Prostate gland (tissue), 2 donors: ENCODE data around the gene RAB14. TPM values are rescaled to one million over a fixed set of nuclear protein-coding genes. Genes with fewer than 3 reads are reported as not detected.

Source experiments
- DNase-seq: peaks from one replicate; pipeline ENCODE4 v3.0.0-alpha.2; 2019; ENCODE audit warnings: low spot score
- H3K27ac ChIP-seq, 2 donors: fragments of 200-600 bp; sonication (generic); 2 replicates each; pipeline ENCODE4 v1.5.1; 2017 to 2019
- H3K27me3 ChIP-seq: fragments of 200-600 bp; sonication (generic); replicated peaks from 2 replicates; pipeline ENCODE4 v1.5.1; 2019; ENCODE audit not compliant: insufficient read depth
- H3K36me3 ChIP-seq, 2 donors: fragments of 200-600 bp; sonication (generic); 1 replicate in 1 of 2; 2 replicates in 1 of 2; pipeline versions ENCODE4 v1.5.1 to v1.8.1; 2017 to 2019
- H3K4me1 ChIP-seq: fragments of 200-600 bp; sonication (generic); replicated peaks from 2 replicates; pipeline ENCODE4 v1.5.1; 2019
- H3K4me3 ChIP-seq, 2 donors: fragments of 200-600 bp; sonication (generic); 2 replicates each; pipeline ENCODE4 v1.5.1; 2017 to 2019
- H3K9me3 ChIP-seq: fragments of 200-600 bp; sonication (generic); 2 replicates; pipeline ENCODE4 v1.5.1; 2017
- CTCF ChIP-seq, 4 experiments: fragments of 200-600 bp in 2 of 4; fragments of 450-650 bp in 2 of 4; sonication (generic) in 2 of 4; IDR thresholded peaks; 1 replicate in 3 of 4; 2 replicates in 1 of 4; pipeline ENCODE4 v1.5.1; 2016 to 2019; ENCODE audit warnings: antibody characterized with exemption in 4 of 4, mild to moderate bottlenecking in 2 of 4, moderate library complexity in 2 of 4
- POLR2A ChIP-seq: fragments of 450-650 bp; IDR thresholded peaks from one replicate; pipeline ENCODE4 v1.6.1; 2016; ENCODE audit warnings: antibody characterized with exemption, mild to moderate bottlenecking
- POLR2AphosphoS5 ChIP-seq: sonication (generic); formaldehyde crosslinking; IDR thresholded peaks from one replicate; pipeline ENCODE4 v1.6.1; 2017; ENCODE audit warnings: antibody characterized with exemption
- WGBS: methylation state at CpG from one replicate; pipeline ENCODE4 v1.1.5; 2018; 5-methylcytosine and 5-hydroxymethylcytosine counted together
- intact Hi-C: fragments of 100-400 bp; cut with DNase I; formaldehyde crosslinking; loops from one replicate; pipeline ENCODE4 v1.14.2; 2022
- total RNA-seq, 2 donors: library from RNA; depleted of rRNA; stranded (reverse); fragments of >200 nt; gene quantifications; one replicate each; pipeline ENCODE4 v1.1.0, GENCODE V29; 2016

RAB14 gene
- total RNA-seq, 2 donors from 2014 or later, result 42.9 TPM

- H3K27me3 ChIP-seq, result no peaks in the 10 kb centered on the region
- H3K4me1 ChIP-seq, result peaks cover 6% of the 10 kb centered on the region
- peak; percentile 15 for DNase-seq
- WGBS, result under 1% methylated on average over 43 of the region's 81 CpGs
- H3K27ac ChIP-seq, result peak overlapping the region; percentile 95 to 97
- TF ChIP-seq POLR2AphosphoS5, result no peak
- TF ChIP-seq POLR2A, result no peak
- TF ChIP-seq CTCF (IDR thresholded peaks at IDR 0.05), result no peak
- peak overlapping the region; percentile 94 to 95 for H3K4me3 ChIP-seq
- no peaks in the 10 kb centered on the region for H3K36me3 ChIP-seq
- intact Hi-C loops, result no loop called here
- H3K9me3 ChIP-seq, result no peaks in the 10 kb centered on the region
Observed at GRCh38 chr9:121201045-121201737, 478 bp downstream of the RAB14 start.

GRCh38 chr9:121200356-121200755, 1.3 kb downstream of the RAB14 start:
- DNase-seq, result no peak
- TF ChIP-seq POLR2A (no peak), POLR2AphosphoS5 (no peak), CTCF (IDR thresholded peaks at IDR 0.05) (no peak)
- Histone ChIP-seq H3K27ac (peak overlapping the region in 1 of 2 donors; percentile 97), H3K9me3 (no peaks in the 10 kb centered on the region), H3K4me3 (peak overlapping the region; percentile 94 to 95), H3K36me3 (no peaks in the 10 kb centered on the region), H3K27me3 (no peaks in the 10 kb centered on the region), H3K4me1 (peaks cover 6% of the 10 kb centered on the region)
- intact Hi-C loops, result no loop called here
- WGBS, result 7% methylated on average over 4 of the region's 4 CpGs

GRCh38 chr9:121199921-121200320, 1.7 kb downstream of the RAB14 start:
- Histone ChIP-seq H3K9me3 (no peaks in the 10 kb centered on the region), H3K36me3 (no peaks in the 10 kb centered on the region), H3K27ac (no peak overlapping the region), H3K27me3 (no peaks in the 10 kb centered on the region), H3K4me3 (peak overlapping the region; percentile 94 to 95), H3K4me1 (peaks cover 6% of the 10 kb centered on the region)
- intact Hi-C loops, result no loop called here
- TF ChIP-seq CTCF (IDR thresholded peaks at IDR 0.05) (no peak), POLR2A (no peak), POLR2AphosphoS5 (no peak)
- DNase-seq, result no peak
- 25% methylated on average over 2 of the region's 2 CpGs for WGBS

GRCh38 chr9:121198512-121199042, 3.1 kb downstream of the RAB14 start:
- Histone ChIP-seq H3K4me1 (peaks cover 6% of the 10 kb centered on the region), H3K27ac (no peak overlapping the region), H3K27me3 (no peaks in the 10 kb centered on the region), H3K9me3 (no peaks in the 10 kb centered on the region), H3K4me3 (no peak overlapping the region), H3K36me3 (no peaks in the 10 kb centered on the region)
- intact Hi-C loops, result no loop called here
- TF ChIP-seq POLR2A (no peak), CTCF (IDR thresholded peaks at IDR 0.05) (no peak), POLR2AphosphoS5 (no peak)
- 21% methylated on average over 4 of the region's 4 CpGs for WGBS
- DNase-seq, result no peak

GRCh38 chr9:121197132-121197531, 4.5 kb downstream of the RAB14 start:
- TF ChIP-seq CTCF (IDR thresholded peaks at IDR 0.05) (no peak), POLR2A (no peak), POLR2AphosphoS5 (no peak)
- no peaks in the 10 kb centered on the region for H3K36me3 ChIP-seq
- H3K4me3 ChIP-seq, result no peak overlapping the region
- H3K27me3 ChIP-seq, result no peaks in the 10 kb centered on the region
- peaks cover 6% of the 10 kb centered on the region for H3K4me1 ChIP-seq
- H3K27ac ChIP-seq, result no peak overlapping the region
- no peak for DNase-seq
- WGBS, result 79% methylated on average over 1 of the region's 1 CpG
- no peaks in the 10 kb centered on the region for H3K9me3 ChIP-seq
- intact Hi-C loops, result no loop called here
